CD4-positive, alpha-beta T cell treated with Interleukin-6 for 4 hours (primary cell): ENCODE data around the gene ANO4.

Source experiments
- DNase-seq: peaks from one replicate; pipeline ENCODE4 v3.0.0-alpha.2; 2020; ENCODE audit warnings: mixed read lengths

ANO4 gene

DNA sequence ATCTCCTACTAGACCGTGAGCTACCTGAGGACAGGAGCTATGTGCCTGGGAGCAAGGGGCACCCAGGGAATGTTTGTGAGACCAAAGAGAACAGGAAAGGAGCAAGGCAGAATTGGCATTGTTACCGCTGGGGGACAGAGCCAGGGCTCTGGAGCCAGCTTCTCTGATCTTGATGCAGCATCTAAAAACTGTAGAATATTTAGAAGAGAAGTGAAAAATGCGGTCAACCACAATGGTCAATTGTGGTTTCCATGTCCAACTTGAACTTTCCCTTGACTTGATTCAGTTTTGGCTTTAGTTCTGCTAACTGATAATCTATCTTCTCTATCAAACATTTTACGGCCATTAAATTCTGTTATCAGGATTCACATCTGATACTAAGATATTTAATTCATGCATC, 201.2 kb downstream of the ANO4 start:
- DNase-seq, result no peak

DNA sequence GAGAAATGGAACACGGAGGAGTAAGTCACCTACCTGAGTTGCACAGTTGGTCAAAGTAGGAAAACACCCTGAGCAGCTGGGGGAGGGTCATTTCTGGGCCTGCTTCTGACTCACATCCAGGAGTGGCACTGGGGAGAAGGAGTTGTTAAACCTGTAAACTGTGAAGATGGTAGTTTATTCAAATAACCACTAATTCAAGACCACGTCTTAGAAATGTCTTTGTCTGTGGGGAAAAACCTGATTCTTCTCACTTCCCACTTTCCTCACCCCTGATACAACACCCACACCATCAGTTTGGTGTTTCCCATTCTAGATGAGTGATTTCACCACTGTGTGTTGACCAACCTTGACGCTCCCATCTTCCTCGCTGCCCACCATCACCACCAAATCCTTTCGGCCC, 207.1 kb downstream of the ANO4 start:
- no peak for DNase-seq

DNA sequence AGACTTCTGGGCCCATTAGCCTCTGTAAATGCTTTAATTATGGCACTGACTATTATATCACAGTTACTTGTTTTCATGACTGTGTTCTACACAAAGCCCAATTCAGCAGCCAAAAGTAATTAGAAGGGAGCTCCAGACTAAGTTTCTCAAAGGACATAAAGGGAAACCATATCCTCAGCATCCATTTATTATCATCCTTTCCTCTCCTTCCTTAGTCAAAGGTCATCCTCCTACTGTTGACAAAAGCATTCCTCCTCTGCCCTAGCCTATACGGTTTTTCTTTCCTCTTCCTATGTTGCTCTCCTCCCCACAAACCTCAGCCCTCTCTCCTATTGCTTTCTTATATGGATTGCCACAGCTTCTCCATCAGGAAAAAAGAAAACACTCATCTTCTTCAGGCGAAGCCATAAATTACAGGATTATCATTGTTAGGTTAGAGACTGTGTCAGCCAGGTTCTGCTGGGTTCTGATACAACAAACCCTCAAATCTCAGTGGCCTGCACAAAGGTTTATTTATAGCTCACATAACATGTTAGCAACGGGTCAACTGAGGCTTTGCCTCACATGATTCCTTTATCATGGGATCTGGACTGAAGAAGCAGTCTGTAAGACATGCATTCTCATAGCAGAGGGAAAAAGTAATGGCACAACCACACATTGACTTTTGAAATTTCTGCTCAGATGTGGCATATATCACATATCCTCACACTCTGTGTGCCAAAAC, 208.3 kb downstream of the ANO4 start:
- no peak for DNase-seq

DNA sequence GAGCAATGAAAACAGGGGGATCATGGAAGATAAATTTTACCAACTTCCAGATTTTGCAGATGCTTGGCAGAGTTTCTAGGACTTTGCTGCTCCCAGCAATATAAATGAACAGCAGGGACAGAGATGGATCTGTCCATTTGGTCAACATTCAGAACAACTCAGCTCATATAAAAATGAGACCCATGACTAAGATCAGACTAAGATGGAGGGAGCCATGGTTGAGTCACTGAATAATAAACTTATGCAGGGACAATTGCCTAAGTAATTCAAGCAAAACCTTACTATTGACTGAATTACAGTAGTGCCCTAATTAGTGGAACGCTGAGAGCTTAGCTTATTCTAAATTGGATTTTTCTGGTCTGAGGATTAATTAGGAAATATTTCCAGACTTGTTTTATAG, 210.3 kb downstream of the ANO4 start:
- DNase-seq, result no peak

DNA sequence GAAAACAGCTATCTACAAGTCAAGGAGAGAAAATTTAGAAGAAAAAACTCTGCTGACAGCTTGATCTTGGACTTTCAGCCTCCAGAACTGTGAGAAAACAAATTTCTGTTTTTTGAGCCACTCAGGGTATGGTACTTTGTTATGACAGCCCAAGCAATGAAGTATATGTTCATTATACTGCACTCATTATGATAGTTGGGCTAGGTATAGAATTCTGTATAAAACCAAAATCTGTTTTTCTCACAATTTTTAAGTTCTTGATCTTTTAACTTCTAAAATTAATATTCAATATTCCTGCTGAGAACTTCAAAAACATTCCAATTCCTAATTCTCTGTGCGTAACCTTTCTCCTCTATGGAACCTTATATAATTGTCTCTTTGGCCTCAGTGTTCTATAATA, 214.7 kb downstream of the ANO4 start:
- no peak for DNase-seq

DNA sequence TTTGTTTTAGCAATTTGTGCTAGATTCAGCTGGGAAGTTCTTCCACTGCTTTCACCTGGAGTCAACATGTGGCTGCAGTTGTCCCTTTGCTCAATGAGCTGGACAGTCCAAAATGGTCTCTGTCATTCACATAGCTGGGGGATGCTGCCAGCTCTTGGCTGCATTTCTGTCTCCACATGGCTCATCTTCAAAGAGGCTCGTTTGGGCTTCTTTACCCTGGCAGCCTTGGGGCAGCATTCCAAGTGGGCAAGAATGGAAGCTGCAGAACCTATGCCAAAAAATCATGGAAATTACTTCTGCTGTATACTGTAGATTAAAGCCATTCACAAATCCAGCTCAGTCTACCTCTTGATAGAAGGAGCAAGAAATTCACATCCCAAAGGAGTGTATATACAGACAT, 216.3 kb downstream of the ANO4 start:
- DNase-seq, result no peak

DNA sequence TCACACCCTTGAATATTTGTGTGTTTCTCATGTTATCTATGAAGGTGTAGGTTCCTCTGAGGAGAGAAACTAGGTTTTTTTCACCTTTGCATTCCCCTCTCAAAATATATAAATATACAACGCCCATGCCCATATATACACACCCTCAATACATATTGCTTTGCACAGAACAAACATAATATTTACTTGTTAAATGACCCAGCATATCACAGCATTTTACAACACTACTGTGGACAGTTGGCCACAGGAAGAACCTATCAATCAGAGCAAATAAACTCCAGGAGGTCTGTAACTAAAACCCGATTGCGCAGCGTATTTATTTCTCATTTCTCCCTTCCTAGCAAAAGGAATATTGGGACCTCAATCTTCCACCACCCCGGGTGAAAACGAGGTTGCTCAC, 219.4 kb downstream of the ANO4 start:
- DNase-seq, result no peak

DNA sequence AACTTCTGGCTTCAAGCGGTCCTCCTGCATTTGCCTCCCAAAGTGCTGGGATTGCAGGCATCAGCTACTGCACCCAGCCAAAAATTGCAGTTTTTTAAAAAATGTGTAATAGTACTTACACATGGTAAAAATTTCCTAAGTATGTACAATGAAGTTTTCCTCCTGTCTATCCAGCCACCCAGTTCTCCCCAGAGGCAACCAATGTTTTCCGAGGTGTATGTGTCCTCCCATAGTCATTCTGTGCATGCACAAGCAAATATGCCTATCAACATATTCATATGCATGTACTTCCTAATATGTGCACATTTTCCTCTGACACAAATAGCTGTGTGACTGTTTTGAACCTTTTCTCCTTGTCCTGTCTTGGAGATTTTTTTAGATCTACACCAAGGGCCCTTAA, 220.5 kb downstream of the ANO4 start:
- DNase-seq, result no peak

DNA sequence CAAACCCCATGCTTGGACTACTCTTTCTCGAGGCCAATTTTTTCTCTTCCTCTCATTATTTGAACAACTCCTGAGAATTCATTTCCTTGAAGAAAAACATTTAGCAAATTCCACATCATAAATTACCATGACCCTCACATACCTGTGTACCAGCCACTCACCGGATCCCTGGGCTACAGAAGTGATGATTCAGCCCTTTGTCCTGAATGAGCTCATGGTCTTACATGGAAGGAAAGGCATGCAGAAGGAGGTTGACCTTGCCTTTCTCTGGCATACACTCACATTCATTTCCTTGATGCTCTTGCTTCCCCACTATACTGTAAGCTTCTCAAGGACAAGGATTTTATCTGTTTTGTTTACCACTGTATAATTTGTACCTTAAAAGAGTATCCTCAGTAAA, 224.0 kb downstream of the ANO4 start:
- DNase-seq, result no peak

DNA sequence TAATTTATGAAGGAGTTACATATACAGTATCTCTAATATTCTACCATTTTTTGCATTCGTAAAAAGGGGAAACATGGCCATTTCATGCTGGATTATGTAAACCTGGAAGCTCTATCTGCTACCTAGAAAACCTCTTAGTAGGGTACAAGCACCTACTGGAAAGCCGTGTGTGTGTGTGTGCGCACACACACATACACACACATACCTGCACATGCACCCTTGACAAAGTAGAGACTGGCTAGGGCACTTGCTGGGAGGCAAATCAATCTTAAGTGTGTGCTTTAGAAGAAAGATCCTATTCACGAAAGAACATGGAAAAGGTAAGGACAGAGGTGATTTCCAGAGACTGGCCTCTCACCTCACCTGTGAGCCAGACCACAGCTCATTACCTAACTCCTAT, 224.6 kb downstream of the ANO4 start:
- no peak for DNase-seq

DNA sequence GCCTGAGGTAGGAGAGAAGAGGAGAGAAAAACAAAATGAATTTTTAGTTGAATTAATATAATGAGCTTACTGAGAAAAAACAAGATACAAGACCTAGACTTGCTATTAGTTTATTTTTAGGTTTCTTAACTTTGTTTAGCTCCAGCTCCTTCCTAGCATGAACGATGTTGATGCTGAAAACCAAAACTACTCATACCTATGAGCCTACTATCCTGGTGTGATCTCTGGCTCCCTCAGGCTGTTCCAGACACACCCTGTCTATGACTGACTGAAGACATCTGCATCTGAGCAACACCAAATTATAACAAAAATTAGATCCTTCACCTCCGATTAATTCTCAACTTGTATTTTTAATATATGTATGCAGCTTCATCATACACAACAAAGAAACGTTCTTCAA, 225.1 kb downstream of the ANO4 start:
- no peak for DNase-seq

DNA sequence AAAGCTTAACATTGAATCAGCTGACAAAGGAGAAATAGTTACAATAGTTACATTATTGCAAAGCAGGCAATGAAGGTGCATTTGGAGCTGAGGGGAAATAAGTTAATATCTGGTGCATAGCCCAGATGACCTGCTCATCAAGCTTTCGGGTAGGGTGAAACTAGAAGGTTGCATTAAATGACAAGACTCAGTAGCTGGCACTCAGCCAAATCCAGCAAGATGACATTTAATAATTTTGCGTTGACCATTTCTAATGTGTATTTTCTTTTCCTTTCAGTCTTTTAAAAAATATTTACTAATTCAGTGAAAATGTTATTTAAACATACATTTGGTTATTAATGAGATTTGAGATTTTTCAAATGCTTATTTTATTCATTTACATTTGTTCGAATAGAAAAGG, 226.9 kb downstream of the ANO4 start:
- DNase-seq, result no peak

DNA sequence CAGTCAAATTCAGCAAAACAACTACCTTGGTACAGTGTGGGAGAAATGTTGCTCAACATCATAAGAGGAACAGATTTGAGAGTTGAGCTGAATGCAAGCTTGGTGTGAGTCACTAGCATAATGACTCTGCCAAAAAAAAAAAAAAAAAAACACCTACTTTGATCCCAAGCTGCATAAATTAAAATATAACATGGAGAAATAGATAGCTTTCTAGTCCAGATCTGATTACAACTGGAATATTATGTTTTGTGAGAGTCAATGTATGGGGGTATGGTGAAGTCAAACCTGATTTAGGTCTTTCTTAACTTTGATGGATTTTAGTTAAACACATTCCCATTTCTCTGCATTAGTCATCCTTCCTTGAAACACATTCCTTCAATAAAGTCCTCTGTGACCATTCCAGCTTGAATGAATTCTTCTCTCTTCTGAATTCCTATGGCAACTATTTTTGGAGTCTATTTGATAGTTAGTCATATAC, 227.4 kb downstream of the ANO4 start:
- no peak for DNase-seq

DNA sequence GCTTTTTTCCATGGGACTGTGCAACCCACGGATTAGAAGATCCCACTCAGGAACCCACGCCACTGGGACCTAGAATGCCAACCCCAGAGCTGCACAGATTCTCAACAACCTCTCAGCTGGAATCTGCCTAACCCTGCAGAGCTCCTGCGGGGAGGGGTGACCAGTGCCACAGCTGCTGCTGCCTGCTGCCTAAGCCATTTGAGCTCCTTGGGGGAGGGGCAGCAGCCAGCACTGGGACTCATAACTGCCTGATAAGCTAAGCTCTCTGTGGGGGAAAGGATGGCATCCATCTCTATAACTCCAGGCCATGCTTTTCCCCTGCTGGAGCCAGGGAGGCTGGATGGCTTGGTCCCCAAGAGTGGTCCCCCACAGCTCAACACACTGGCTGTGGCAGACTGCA, 232.6 kb downstream of the ANO4 start:
- DNase-seq, result no peak

DNA sequence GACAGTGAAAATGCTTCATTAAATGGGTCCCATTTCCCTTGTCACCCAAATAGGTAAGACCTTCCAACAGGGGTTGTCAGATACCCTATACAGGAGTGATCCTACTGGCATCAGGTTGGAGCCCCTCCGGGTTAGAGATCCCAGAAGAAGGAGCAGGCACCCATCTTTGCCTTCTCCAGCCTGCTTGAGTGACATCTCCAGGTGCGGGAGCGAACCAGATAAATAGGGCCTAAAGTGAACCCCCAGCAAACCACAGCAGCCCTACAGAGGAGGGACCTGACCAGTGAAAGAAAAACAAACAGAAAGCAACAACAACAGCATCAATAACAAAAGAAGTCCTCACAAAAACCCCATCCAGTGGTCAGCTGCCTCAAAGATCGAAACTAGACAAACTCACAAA, 233.2 kb downstream of the ANO4 start:
- DNase-seq, result no peak

DNA sequence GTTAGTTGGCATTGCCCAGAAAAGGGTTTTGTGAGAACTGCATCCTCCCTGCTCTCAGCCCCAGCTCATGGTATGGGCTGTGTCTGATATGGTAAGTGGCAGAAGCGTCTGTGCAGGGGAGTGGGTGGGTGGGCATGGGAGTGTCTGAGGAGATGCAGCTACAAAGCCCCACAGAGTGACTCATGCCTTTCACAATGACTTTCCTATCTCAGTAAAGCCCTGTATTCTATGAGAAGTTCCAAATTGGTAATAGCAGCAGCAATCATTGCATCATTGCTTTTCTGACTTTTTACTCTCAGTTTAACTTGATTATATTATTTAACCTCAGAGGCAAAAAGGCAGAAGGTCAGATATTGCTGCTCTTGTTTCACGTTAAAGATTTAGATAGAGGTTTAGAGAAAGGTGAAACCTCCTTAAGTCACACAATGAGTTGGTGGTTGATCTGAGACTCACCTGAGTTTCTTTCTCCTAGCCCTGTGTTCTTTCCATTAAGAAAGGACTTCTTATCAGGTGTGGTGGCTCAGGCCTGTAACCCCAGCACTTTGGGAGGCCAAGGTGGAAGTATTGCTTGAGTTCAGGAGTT, 243.8 kb downstream of the ANO4 start:
- no peak for DNase-seq

DNA sequence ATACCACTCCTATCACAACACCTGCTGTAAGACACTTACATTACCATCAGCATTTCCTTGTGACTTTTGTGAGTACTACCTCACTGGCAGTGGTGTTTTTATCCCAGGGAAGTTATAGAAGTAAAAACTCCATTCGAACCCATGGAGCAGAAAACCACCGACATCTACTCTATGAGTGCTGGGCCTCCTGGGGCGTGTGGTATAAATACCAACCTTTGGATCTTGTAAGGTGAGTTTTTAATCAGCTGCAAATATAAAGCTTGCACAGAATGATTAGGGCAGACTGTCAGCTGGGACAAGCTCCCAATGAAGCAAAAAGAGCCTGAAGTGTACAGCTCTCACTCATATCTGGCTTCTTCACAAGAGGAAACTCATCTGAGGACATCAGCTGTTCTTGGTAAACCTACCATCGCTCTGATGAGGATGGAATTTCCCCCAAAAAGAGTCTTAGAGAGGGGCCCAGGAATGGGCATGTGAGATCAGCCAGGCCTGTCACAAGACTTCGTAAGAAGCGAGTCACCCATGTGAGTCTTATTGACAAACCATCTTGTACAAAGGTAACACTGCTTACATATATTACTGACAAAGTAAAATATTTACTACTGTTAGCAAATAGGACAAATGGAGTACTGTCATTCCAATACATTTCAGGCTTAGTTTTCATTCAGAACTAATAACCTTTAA, 245.4 kb downstream of the ANO4 start:
- DNase-seq, result no peak

DNA sequence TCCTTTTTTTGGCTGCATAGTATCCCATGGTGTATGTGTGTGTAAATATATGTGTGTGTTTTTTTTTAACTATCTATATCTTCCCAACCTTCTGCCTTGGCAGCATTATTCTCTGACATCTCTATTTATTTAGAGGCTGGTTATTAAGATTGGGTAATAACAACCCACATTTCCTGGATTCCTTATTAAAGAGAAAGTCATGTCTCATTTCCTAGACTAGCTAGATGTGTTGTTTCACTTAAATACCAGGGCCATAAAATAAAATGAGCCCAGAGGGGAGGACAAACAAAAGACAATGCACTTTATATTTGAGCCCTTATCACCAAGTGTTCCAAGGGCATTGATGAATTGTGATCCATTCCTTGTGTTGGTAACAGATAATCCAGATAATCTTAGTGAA, 246.4 kb downstream of the ANO4 start:
- no peak for DNase-seq

DNA sequence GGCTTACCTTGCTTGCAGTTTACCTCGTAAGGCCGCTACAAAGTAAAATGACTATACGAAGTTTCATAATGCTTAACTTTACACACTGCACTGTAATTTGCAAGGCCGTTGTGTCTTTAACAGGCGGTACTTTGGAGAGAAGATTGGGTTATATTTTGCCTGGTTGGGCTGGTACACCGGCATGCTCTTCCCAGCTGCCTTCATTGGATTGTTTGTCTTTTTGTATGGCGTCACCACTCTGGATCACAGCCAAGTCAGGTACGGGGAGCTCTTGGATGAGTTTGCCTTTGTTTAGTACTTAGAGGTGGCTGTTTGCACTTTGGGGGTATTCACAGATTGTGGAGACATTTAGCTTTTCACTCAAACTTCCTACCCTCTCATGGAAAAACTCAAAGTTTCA, 247.6 kb downstream of the ANO4 start:
- no peak for DNase-seq

DNA sequence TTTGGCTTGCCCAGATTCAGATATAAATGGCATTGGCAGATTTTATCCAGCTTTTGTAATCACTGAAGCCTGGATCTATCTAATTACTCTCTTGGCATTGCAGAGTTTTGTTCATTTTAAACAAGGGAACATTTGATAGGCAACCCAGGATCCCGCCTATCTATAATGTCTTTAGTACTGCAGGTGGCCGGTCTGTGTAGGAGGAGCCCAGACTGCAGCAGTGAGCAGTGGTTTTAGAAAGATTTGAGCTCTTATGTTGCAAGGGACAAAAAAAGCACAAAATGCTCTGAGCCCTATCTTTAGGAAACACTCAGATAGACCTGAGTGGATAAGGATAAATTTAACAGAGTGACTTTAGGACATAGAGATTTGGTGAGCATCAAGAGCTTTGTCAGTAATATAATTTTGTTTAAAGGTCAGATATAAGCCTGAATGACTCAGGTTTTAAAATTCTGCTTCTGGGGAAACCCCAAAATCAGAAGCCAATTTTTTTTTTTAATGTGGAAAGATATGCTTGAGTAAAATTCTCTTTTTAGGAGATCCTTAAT, 250.0 kb downstream of the ANO4 start:
- no peak for DNase-seq

DNA sequence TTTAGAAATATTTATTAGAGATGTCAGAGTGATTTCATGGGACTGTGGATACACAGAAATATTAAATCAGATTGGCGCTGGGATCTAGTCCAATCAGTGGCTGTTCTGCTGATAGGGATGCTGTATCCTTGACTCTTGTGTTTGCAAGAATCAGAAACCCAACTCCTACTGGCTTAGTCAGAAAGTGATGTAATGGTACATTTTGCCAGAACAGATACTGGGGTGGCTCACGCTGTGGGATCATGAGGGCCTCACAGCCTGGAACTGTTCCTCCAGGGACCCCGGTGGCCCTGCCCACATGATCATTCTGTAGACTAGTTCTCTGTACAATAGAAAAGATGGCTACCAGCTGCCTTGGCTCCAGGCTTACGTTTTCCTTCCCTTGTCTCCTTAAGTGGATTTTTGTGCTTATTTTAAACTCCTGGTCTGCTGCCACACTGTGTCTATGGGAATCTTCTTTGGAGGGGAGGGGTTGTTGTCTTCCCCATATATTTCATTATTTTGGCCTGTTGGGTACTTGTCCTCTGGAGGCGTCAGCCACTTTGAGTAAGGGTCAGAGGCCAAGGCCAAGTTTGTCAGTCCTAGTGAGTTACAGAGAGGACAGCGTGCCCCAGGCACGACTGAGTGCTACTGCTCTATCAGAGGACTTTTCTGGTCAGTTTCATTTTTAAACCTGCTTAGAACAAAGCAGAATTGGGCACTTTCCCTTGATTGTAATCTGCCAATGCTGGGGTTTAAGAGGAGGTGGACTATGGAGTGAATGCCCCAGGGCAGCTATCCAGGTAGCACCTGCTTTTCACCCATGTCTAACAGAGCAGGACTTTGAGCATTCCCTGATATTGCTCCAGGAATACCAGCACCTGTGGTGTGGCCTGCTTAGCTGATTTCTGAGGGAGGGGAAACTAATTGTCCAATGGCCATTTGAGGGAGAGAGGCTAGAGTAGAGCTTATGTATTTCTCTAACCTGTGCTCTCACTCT, 251.2 kb downstream of the ANO4 start:
- DNase-seq, result no peak

DNA sequence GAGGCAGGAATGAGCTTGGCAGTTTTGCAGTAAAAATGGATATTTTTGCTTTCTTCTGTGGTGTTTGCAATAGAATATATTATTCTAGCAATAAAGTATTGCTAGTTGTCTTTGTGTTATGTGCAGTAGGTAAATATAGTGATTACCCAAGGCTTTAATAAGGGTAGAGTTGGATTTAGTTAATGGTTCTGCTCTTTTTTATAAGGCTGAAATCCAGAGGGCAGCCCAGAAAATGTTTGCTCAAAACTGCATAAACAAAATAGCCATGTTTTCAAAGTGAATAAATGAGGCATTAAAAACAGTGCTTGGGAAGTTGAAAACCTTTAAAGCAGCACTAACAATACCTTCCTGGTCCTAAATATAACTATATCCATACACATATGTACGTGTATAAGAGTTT, 253.1 kb downstream of the ANO4 start:
- no peak for DNase-seq

DNA sequence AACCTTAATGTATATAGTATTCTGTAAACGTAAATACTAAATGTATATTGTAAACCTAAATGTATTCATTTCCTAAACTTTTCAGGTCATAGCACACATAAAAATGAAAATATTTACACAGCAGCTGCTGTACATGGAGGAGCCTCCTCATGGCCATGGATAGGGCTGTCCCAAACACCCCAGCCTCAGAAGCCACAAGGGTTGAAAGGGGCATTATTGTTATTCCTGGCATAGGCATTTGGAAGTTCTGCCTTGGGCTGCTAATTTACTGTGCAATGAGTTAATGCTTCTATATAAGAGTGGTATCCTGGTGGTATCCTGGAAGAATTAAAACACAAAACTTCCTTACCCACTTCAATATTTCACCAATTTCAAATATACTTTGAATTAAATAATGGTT, 256.1 kb downstream of the ANO4 start:
- no peak for DNase-seq
